Mammary epithelial cell (primary cell): ENCODE measurements around the gene ERGIC1.

ENCODE experiments used
- EZH2 ChIP-seq: IDR thresholded peaks from 2 replicates; pipeline ENCODE4 v1.6.1; 2012; ENCODE audit warnings: low read length, inconsistent platforms, borderline replicate concordance
- TF ChIP-seq, protein P1 (sequence below), 2 donors: IDR thresholded peaks in 1 of 2; conservative IDR thresholded peaks in 1 of 2; 2 replicates each; pipeline ENCODE4 v1.5.1; 2011 to 2012; ENCODE audit warnings: inconsistent platforms in 2 of 2, low read length in 2 of 2, mild to moderate bottlenecking in 2 of 2, control low read depth in 1 of 2, low read depth in 1 of 2; ENCODE audit not compliant: insufficient read depth in 1 of 2; ENCODE audit errors: extremely low read depth in 1 of 2

DNA sequence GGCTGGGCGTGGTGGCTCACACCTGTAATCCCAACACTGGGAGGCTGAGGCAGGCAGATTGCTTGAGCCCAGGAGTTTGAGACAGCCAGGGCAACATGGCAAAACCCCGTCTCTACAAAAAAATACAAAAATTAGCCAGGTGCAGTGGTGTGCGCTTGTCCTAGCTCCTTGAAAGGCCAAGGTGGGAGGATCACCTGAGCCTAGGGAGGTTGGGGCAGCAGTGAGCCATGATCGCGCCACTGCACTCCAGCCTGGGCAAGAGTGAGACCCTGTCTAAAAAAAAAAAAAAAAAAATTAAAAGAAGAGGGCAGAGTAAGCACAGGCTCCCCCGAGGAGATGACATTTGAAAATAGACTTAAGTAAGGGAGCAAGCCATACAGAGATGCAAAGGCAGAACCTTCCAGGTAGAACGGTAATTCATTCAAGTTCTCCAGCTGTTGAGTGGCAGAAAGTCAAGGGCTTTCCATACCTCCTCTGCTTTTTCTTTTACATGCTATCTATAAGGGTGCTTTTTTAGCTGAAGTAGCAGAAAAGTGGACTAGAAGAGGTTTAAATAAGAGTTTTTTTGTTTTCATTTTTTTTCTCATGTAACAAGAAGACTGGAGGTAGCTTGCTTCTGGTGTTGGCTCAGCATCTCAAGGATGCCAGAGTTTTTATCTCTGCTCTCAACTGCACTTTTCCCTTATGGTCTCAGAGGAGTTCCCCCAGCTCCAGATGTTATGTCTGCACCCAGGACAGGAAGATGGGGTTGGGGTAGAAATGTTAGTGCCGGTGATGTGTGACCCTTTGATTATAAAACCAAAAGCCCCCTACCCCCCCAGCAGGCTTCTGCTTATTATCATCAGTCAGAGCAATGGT lies 40.8 kb downstream of the ERGIC1 start:
- TF ChIP-seq, protein P1, sequence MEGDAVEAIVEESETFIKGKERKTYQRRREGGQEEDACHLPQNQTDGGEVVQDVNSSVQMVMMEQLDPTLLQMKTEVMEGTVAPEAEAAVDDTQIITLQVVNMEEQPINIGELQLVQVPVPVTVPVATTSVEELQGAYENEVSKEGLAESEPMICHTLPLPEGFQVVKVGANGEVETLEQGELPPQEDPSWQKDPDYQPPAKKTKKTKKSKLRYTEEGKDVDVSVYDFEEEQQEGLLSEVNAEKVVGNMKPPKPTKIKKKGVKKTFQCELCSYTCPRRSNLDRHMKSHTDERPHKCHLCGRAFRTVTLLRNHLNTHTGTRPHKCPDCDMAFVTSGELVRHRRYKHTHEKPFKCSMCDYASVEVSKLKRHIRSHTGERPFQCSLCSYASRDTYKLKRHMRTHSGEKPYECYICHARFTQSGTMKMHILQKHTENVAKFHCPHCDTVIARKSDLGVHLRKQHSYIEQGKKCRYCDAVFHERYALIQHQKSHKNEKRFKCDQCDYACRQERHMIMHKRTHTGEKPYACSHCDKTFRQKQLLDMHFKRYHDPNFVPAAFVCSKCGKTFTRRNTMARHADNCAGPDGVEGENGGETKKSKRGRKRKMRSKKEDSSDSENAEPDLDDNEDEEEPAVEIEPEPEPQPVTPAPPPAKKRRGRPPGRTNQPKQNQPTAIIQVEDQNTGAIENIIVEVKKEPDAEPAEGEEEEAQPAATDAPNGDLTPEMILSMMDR (conservative IDR thresholded peaks at IDR 0.05 in 1 of 2, IDR thresholded peaks at IDR 0.05 in 1 of 2; ENCODE audit: extremely low read depth in 1 of 2, insufficient read depth in 1 of 2, low read depth in 1 of 2, low read length in 2 of 2), result no peak
- no peak for TF ChIP-seq EZH2
